ENCODE data around the gene LYPD8.

DNA sequence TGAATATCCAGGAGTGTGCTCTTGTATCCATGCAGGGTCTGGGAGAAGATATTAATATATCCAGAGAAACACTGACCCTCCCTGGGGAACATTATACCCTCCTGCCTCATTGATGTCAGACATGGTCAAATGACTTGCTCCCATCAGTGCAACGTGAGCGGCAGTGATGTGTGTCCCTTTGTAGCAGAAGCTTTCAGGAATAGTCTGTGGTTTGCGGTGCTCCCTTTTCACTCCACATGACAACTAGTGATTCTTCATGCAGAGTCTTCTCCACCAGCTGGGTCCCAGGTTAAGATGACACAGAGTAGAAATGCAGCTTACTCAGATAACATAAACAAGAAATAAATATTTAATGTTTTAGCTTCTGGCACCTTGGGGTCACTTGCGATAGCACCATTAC is 31.9 kb upstream of the LYPD8 start:
- TF ChIP-seq, protein P1, sequence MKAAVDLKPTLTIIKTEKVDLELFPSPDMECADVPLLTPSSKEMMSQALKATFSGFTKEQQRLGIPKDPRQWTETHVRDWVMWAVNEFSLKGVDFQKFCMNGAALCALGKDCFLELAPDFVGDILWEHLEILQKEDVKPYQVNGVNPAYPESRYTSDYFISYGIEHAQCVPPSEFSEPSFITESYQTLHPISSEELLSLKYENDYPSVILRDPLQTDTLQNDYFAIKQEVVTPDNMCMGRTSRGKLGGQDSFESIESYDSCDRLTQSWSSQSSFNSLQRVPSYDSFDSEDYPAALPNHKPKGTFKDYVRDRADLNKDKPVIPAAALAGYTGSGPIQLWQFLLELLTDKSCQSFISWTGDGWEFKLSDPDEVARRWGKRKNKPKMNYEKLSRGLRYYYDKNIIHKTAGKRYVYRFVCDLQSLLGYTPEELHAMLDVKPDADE (IDR thresholded peaks at IDR 0.05) = no peak
- TF ChIP-seq, protein P2, sequence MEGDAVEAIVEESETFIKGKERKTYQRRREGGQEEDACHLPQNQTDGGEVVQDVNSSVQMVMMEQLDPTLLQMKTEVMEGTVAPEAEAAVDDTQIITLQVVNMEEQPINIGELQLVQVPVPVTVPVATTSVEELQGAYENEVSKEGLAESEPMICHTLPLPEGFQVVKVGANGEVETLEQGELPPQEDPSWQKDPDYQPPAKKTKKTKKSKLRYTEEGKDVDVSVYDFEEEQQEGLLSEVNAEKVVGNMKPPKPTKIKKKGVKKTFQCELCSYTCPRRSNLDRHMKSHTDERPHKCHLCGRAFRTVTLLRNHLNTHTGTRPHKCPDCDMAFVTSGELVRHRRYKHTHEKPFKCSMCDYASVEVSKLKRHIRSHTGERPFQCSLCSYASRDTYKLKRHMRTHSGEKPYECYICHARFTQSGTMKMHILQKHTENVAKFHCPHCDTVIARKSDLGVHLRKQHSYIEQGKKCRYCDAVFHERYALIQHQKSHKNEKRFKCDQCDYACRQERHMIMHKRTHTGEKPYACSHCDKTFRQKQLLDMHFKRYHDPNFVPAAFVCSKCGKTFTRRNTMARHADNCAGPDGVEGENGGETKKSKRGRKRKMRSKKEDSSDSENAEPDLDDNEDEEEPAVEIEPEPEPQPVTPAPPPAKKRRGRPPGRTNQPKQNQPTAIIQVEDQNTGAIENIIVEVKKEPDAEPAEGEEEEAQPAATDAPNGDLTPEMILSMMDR (conservative IDR thresholded peaks at IDR 0.05; ENCODE audit: low read depth in 2 of 2) = no peak
- TF ChIP-seq, protein P3, sequence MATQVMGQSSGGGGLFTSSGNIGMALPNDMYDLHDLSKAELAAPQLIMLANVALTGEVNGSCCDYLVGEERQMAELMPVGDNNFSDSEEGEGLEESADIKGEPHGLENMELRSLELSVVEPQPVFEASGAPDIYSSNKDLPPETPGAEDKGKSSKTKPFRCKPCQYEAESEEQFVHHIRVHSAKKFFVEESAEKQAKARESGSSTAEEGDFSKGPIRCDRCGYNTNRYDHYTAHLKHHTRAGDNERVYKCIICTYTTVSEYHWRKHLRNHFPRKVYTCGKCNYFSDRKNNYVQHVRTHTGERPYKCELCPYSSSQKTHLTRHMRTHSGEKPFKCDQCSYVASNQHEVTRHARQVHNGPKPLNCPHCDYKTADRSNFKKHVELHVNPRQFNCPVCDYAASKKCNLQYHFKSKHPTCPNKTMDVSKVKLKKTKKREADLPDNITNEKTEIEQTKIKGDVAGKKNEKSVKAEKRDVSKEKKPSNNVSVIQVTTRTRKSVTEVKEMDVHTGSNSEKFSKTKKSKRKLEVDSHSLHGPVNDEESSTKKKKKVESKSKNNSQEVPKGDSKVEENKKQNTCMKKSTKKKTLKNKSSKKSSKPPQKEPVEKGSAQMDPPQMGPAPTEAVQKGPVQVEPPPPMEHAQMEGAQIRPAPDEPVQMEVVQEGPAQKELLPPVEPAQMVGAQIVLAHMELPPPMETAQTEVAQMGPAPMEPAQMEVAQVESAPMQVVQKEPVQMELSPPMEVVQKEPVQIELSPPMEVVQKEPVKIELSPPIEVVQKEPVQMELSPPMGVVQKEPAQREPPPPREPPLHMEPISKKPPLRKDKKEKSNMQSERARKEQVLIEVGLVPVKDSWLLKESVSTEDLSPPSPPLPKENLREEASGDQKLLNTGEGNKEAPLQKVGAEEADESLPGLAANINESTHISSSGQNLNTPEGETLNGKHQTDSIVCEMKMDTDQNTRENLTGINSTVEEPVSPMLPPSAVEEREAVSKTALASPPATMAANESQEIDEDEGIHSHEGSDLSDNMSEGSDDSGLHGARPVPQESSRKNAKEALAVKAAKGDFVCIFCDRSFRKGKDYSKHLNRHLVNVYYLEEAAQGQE (IDR thresholded peaks at IDR 0.05; ENCODE audit: unreplicated experiment) = no peak
- TF ChIP-seq NANOG (IDR thresholded peaks at IDR 0.05; ENCODE audit: borderline replicate concordance) (no peak), CREB1 (CRISPR knock-in tag; IDR thresholded peaks at IDR 0.05; ENCODE audit: low read depth) (no peak), POLR2AphosphoS5 (IDR thresholded peaks at IDR 0.05; ENCODE audit: low read depth) (no peak), EZH2 (IDR thresholded peaks at IDR 0.05; ENCODE audit: low read depth, unreplicated experiment) (no peak)
